ENCODE measurements around the gene UNC45B. TPM values are rescaled to one million over a fixed set of nuclear protein-coding genes. Genes with fewer than 3 reads are reported as not detected.
"Not testable (repeated sequence)": the region's sequence is repeated elsewhere in the genome, so short reads cannot be mapped to it uniquely, and the experiment has no call there.

The UNC45B gene
- total RNA-seq = under 1 TPM; 0.05 to 0.07 TPM

- intact Hi-C loops (cut with micrococcal nuclease) = loop anchor here (10.0 kb wide), 1 partner anchor 597 kb away; no protein-coding TSS in a partner anchor
- no peaks in the 10 kb centered on the region for H3K36me3 Mint-ChIP-seq
- H3K4me1 Mint-ChIP-seq (ENCODE audit: low read depth) = peaks cover 4% of the 10 kb centered on the region
- DNase-seq = no peak
- CTCF ChIA-PET = no interaction called here
- H3K27me3 Mint-ChIP-seq = no peaks in the 10 kb centered on the region
- no peak within 1 kb of the TSS for H3K27ac Mint-ChIP-seq
- no peak within 1 kb of the TSS for H3K4me3 Mint-ChIP-seq
- H3K9me3 Mint-ChIP-seq = no peaks in the 10 kb centered on the region
- POLR2A ChIA-PET = no interaction called here
Measured at GRCh38 chr17:35147375-35147905, at the start of gene UNC45B. TSS of gene UNC45B (plus strand) at chr17:35147817. CDS start at chr17:35148264, 447 bp downstream.

- intact Hi-C loops (cut with micrococcal nuclease) = no loop called here
- Mint-ChIP-seq H3K9me3 (no peaks in the 10 kb centered on the region), H3K27me3 (no peaks in the 10 kb centered on the region), H3K27ac (peak overlapping the region; percentile 47), H3K36me3 (peaks cover 33% of the 10 kb centered on the region), H3K4me3 (no peak overlapping the region), H3K4me1 (ENCODE audit: low read depth) (peaks cover 13% of the 10 kb centered on the region)
- POLR2A ChIA-PET = no interaction called here
- DNase-seq = no peak
- CTCF ChIA-PET = no interaction called here
Measured at GRCh38 chr17:35099908-35100307, 47.7 kb upstream of the UNC45B start.

- Mint-ChIP-seq H3K27ac (no peak overlapping the region), H3K9me3 (no peaks in the 10 kb centered on the region), H3K27me3 (no peaks in the 10 kb centered on the region), H3K4me3 (no peak overlapping the region), H3K36me3 (peaks cover 44% of the 10 kb centered on the region), H3K4me1 (ENCODE audit: low read depth) (peaks cover 11% of the 10 kb centered on the region)
- intact Hi-C loops (cut with micrococcal nuclease) = no loop called here
- DNase-seq = no peak
- ChIA-PET CTCF (no interaction called here), POLR2A (no interaction called here)
Measured at GRCh38 chr17:35101036-35101435, 46.6 kb upstream of the UNC45B start.

GRCh38 chr17:35101725-35102124 lies 45.9 kb upstream of the UNC45B start:
- ChIA-PET POLR2A (interaction anchor here (0.5 kb wide), 1 partner anchor 272 kb away, joined by 3 read pairs; no protein-coding TSS in a partner anchor), CTCF (no interaction called here)
- no peak for DNase-seq
- peaks cover 51% of the 10 kb centered on the region for H3K36me3 Mint-ChIP-seq
- intact Hi-C loops (cut with micrococcal nuclease) = no loop called here
- H3K27me3 Mint-ChIP-seq = no peaks in the 10 kb centered on the region
- peak overlapping the region; percentile 28 for H3K27ac Mint-ChIP-seq
- no peak overlapping the region for H3K4me3 Mint-ChIP-seq
- no peaks in the 10 kb centered on the region for H3K9me3 Mint-ChIP-seq
- peaks cover 11% of the 10 kb centered on the region for H3K4me1 Mint-ChIP-seq (ENCODE audit: low read depth)

- Mint-ChIP-seq H3K4me1 (ENCODE audit: low read depth) (peaks cover 9% of the 10 kb centered on the region), H3K27ac (no peak overlapping the region), H3K4me3 (no peak overlapping the region), H3K27me3 (no peaks in the 10 kb centered on the region), H3K36me3 (peaks cover 58% of the 10 kb centered on the region), H3K9me3 (no peaks in the 10 kb centered on the region)
- ChIA-PET CTCF (interaction anchor here (1.3 to 2.2 kb wide), 2 partner anchors 14 to 15 kb away, joined by 4 to 5 read pairs; no protein-coding TSS in a partner anchor), POLR2A (no interaction called here)
- no peak for DNase-seq
- intact Hi-C loops (cut with micrococcal nuclease) = no loop called here
Measured at GRCh38 chr17:35103271-35103670, 44.3 kb upstream of the UNC45B start.

- no peak for DNase-seq
- no peak overlapping the region for H3K4me3 Mint-ChIP-seq
- peaks cover 53% of the 10 kb centered on the region for H3K36me3 Mint-ChIP-seq
- intact Hi-C loops (cut with micrococcal nuclease) = no loop called here
- no peaks in the 10 kb centered on the region for H3K9me3 Mint-ChIP-seq
- CTCF ChIA-PET = interaction anchor here (0.8 to 1.1 kb wide), 2 partner anchors 14 to 15 kb away, joined by 3 read pairs; partner anchors contain the start of gene RAD51D
- no peaks in the 10 kb centered on the region for H3K27me3 Mint-ChIP-seq
- H3K27ac Mint-ChIP-seq = no peak overlapping the region
- peaks cover 8% of the 10 kb centered on the region for H3K4me1 Mint-ChIP-seq (ENCODE audit: low read depth)
- POLR2A ChIA-PET = no interaction called here
Measured at GRCh38 chr17:35104844-35105450, 42.7 kb upstream of the UNC45B start.

GRCh38 chr17:35110791-35111190 lies 36.8 kb upstream of the UNC45B start:
- CTCF ChIA-PET = interaction anchor here (1.0 kb wide), 1 partner anchor 9 kb away, joined by 4 read pairs; the partner anchor contains the start of gene RAD51D
- H3K27me3 Mint-ChIP-seq; POLR2A ChIA-PET; DNase-seq; H3K27ac Mint-ChIP-seq; intact Hi-C loops (cut with micrococcal nuclease); H3K9me3 Mint-ChIP-seq; H3K4me3 Mint-ChIP-seq: not testable (repeated sequence)
- peaks cover 14% of the 10 kb centered on the region for H3K4me1 Mint-ChIP-seq (ENCODE audit: low read depth)
- peaks cover 22% of the 10 kb centered on the region for H3K36me3 Mint-ChIP-seq

- CTCF ChIA-PET = interaction anchor here (1.2 to 7.4 kb wide), 2 partner anchors 27 to 119 kb away, joined by 3 to 159 read pairs; no protein-coding TSS in a partner anchor
- no peaks in the 10 kb centered on the region for H3K27me3 Mint-ChIP-seq
- intact Hi-C loops (cut with micrococcal nuclease) = no loop called here
Measured at GRCh38 chr17:35116845-35117244, 30.8 kb upstream of the UNC45B start.

GRCh38 chr17:35117984-35118383 lies 29.6 kb upstream of the UNC45B start:
- peaks cover 44% of the 10 kb centered on the region for H3K4me1 Mint-ChIP-seq (ENCODE audit: low read depth)
- peaks cover 14% of the 10 kb centered on the region for H3K36me3 Mint-ChIP-seq
- DNase-seq = peak; percentile 66
- ChIA-PET POLR2A (interaction anchor here (1.3 kb wide), 1 partner anchor 71 kb away, joined by 3 read pairs; no protein-coding TSS in a partner anchor), CTCF (interaction anchor here (0.6 to 7.4 kb wide), 15 partner anchors 15 to 699 kb away, joined by 3 to 159 read pairs (median 8); partner anchors contain the start of genes CCT6B, LIG3 and ZNF830)
- H3K27ac Mint-ChIP-seq = no peak overlapping the region
- peak overlapping the region; percentile 82 for H3K4me3 Mint-ChIP-seq
- H3K27me3 Mint-ChIP-seq = no peaks in the 10 kb centered on the region
- no peaks in the 10 kb centered on the region for H3K9me3 Mint-ChIP-seq
- intact Hi-C loops (cut with micrococcal nuclease) = loop anchor here (1.0 to 2.0 kb wide), 4 partner anchors 120 to 697 kb away; partner anchors contain the start of gene LIG3

More at GRCh38 chr17:35116845-35117244, 30.8 kb upstream of the UNC45B start:
- Mint-ChIP-seq H3K9me3 (no peaks in the 10 kb centered on the region), H3K36me3 (peaks cover 14% of the 10 kb centered on the region), H3K4me1 (ENCODE audit: low read depth) (peaks cover 46% of the 10 kb centered on the region), H3K4me3 (no peak overlapping the region), H3K27ac (no peak overlapping the region)
- no peak for DNase-seq
- POLR2A ChIA-PET = no interaction called here

GRCh38 chr17:35119370-35120165 lies 28.0 kb upstream of the UNC45B start, which contains the start of gene RAD51D:
TSS of gene RAD51D (minus strand) at chr17:35119860. CDS start at chr17:35119613, 247 bp downstream.
- Mint-ChIP-seq H3K27ac (peak within 1 kb of the TSS; percentile 84), H3K9me3 (no peaks in the 10 kb centered on the region), H3K27me3 (no peaks in the 10 kb centered on the region), H3K4me3 (peak within 1 kb of the TSS; percentile 86), H3K36me3 (peaks cover 14% of the 10 kb centered on the region), H3K4me1 (ENCODE audit: low read depth) (peaks cover 40% of the 10 kb centered on the region)
- intact Hi-C loops (cut with micrococcal nuclease) = loop anchor here (1.0 to 2.0 kb wide), 3 partner anchors 30 to 699 kb away; partner anchors contain the start of gene LIG3
- CTCF ChIA-PET = interaction anchor here (0.5 to 7.4 kb wide), 47 partner anchors 8 to 924 kb away, joined by 3 to 159 read pairs (median 4); partner anchors contain the start of genes CCT6B, LIG3, RFFL and ZNF830
- DNase-seq = peak; percentile 85
- POLR2A ChIA-PET = interaction anchor here (0.7 to 1.7 kb wide), 9 partner anchors 21 to 139 kb away, joined by 3 to 6 read pairs (median 3); partner anchors contain the start of gene LIG3

- H3K4me3 Mint-ChIP-seq = no peak within 1 kb of the TSS
- CTCF ChIA-PET = interaction anchor here (1.1 to 7.4 kb wide), 6 partner anchors 27 to 701 kb away, joined by 3 to 159 read pairs (median 20); partner anchors contain the start of gene LIG3
- intact Hi-C loops (cut with micrococcal nuclease) = no loop called here
- no peak for DNase-seq
- peaks cover 9% of the 10 kb centered on the region for H3K36me3 Mint-ChIP-seq
- H3K4me1 Mint-ChIP-seq (ENCODE audit: low read depth) = peaks cover 27% of the 10 kb centered on the region
- H3K27ac Mint-ChIP-seq = no peak within 1 kb of the TSS
- H3K9me3 Mint-ChIP-seq = no peaks in the 10 kb centered on the region
- POLR2A ChIA-PET = interaction anchor here (1.0 kb wide), 1 partner anchor 32 kb away, joined by 3 read pairs; no protein-coding TSS in a partner anchor
- no peaks in the 10 kb centered on the region for H3K27me3 Mint-ChIP-seq
Measured at GRCh38 chr17:35121315-35121714, 26.3 kb upstream of the UNC45B start, which contains the start of gene FNDC8. TSS of gene FNDC8 (plus strand) at chr17:35121615. CDS start at chr17:35121694, 79 bp downstream.

Data from activated CD4-positive, alpha-beta memory T cell treated with anti-CD3 and anti-CD28 coated beads for 36 hours (primary cell).